ENCODE data around the gene MED7. TPM values are rescaled to one million over a fixed set of nuclear protein-coding genes. Genes with fewer than 3 reads are reported as not detected.

Gene MED7
- total and polyA plus RNA-seq, 2 of the 13 experiments (the other 11 are each of a cell fraction or from before 2014, with no cell fraction given): 9.2 to 9.4 TPM

- BruUV-seq (replicated peaks): no TSS peak
- Histone ChIP-seq H3K27ac (ENCODE audit: extremely low read length, insufficient read depth, low read length) (no peak overlapping the region), H4K20me1 (ENCODE audit: insufficient read depth, low read length) (no peaks in the 10 kb centered on the region), H3K9me3 (ENCODE audit: low read length) (no peaks in the 10 kb centered on the region), H3K79me2 (ENCODE audit: insufficient read depth, low read length) (no peaks in the 10 kb centered on the region), H3K27me3 (ENCODE audit: control insufficient read depth in 1 of 2, insufficient read depth in 2 of 2, low read length in 2 of 2) (peaks cover 2 to 9% of the 10 kb centered on the region in 2 experiments; a peak in 2 of 5 replicates), H3K9ac (ENCODE audit: insufficient read depth, low read depth, low read length) (no peak overlapping the region), H3K4me2 (ENCODE audit: low read depth, low read length) (no peak overlapping the region), H3K4me1 (ENCODE audit: insufficient read depth, low read length) (no peaks in the 10 kb centered on the region), H2AFZ (ENCODE audit: low read length) (no peak overlapping the region), H3K36me3 (replicated peaks in 1 of 2; ENCODE audit: control insufficient read depth in 1 of 2, insufficient read depth in 2 of 2, low read length in 2 of 2) (no peaks in the 10 kb centered on the region), H3K4me3 (replicated peaks in 1 of 3; ENCODE audit: insufficient read depth in 1 of 3, low read depth in 2 of 3, low read length in 3 of 3) (no peak overlapping the region)
- WGBS (ENCODE audit: low lambda C conversion rate): 36% methylated on average over 8 of the region's 8 CpGs
- no peak for ATAC-seq
- CTCF ChIA-PET (ENCODE audit: low intra/inter-chr PET ratio, low total read pairs): no interaction called here
- intact Hi-C loops (cut with micrococcal nuclease; ENCODE audit: unreplicated experiment): no loop called here
- FAIRE-seq: no peak
- no peak for DNase-seq (ENCODE audit: low spot score)
- in situ Hi-C loops (cut with HindIII; ENCODE audit: extremely low pct_ligation_motif_present, low pct_unique_long_range_greater_than_20kb): no loop called here
- POLR2A ChIA-PET: no interaction called here
- TF ChIP-seq RFXAP (CRISPR knock-in tag; IDR thresholded peaks at IDR 0.05; ENCODE audit: borderline replicate concordance): no peak
- TF ChIP-seq, protein P1, sequence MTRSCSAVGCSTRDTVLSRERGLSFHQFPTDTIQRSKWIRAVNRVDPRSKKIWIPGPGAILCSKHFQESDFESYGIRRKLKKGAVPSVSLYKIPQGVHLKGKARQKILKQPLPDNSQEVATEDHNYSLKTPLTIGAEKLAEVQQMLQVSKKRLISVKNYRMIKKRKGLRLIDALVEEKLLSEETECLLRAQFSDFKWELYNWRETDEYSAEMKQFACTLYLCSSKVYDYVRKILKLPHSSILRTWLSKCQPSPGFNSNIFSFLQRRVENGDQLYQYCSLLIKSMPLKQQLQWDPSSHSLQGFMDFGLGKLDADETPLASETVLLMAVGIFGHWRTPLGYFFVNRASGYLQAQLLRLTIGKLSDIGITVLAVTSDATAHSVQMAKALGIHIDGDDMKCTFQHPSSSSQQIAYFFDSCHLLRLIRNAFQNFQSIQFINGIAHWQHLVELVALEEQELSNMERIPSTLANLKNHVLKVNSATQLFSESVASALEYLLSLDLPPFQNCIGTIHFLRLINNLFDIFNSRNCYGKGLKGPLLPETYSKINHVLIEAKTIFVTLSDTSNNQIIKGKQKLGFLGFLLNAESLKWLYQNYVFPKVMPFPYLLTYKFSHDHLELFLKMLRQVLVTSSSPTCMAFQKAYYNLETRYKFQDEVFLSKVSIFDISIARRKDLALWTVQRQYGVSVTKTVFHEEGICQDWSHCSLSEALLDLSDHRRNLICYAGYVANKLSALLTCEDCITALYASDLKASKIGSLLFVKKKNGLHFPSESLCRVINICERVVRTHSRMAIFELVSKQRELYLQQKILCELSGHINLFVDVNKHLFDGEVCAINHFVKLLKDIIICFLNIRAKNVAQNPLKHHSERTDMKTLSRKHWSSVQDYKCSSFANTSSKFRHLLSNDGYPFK (CRISPR knock-in tag; IDR thresholded peaks at IDR 0.05; ENCODE audit: borderline replicate concordance): no peak
- TF ChIP-seq HBP1 (CRISPR knock-in tag; IDR thresholded peaks at IDR 0.05; ENCODE audit: low read depth): no peak
- no peak for TF ChIP-seq CHD4 (IDR thresholded peaks at IDR 0.05; ENCODE audit: borderline replicate concordance, low read length)
- TF ChIP-seq ZNF180 (CRISPR knock-in tag; IDR thresholded peaks at IDR 0.05; ENCODE audit: borderline replicate concordance, low read depth): no peak
- TF ChIP-seq ZBTB26 (CRISPR knock-in tag; IDR thresholded peaks at IDR 0.05; ENCODE audit: borderline replicate concordance): no peak
- no peak for TF ChIP-seq ZBTB38 (CRISPR knock-in tag; IDR thresholded peaks at IDR 0.05)
- no peak for TF ChIP-seq SAFB2 (CRISPR knock-in tag; IDR thresholded peaks at IDR 0.05; ENCODE audit: borderline replicate concordance, low read depth)
- no peak for TF ChIP-seq HES4 (CRISPR knock-in tag; IDR thresholded peaks at IDR 0.05; ENCODE audit: borderline replicate concordance)
- TF ChIP-seq ZFP36L2 (CRISPR knock-in tag; IDR thresholded peaks at IDR 0.05): no peak
- TF ChIP-seq SP2 (CRISPR knock-in tag; IDR thresholded peaks at IDR 0.05): no peak
- TF ChIP-seq ZNF644 (CRISPR knock-in tag; IDR thresholded peaks at IDR 0.05; ENCODE audit: low read depth): no peak
- TF ChIP-seq ZBTB21 (CRISPR knock-in tag; IDR thresholded peaks at IDR 0.05): no peak
- TF ChIP-seq ZNF292 (CRISPR knock-in tag; IDR thresholded peaks at IDR 0.05; ENCODE audit: borderline replicate concordance, low read depth): no peak
- TF ChIP-seq BORCS8-MEF2B (CRISPR knock-in tag; IDR thresholded peaks at IDR 0.05): no peak
- TF ChIP-seq ZFX (CRISPR knock-in tag; IDR thresholded peaks at IDR 0.05; ENCODE audit: low read depth): no peak
- TF ChIP-seq, protein P2, sequence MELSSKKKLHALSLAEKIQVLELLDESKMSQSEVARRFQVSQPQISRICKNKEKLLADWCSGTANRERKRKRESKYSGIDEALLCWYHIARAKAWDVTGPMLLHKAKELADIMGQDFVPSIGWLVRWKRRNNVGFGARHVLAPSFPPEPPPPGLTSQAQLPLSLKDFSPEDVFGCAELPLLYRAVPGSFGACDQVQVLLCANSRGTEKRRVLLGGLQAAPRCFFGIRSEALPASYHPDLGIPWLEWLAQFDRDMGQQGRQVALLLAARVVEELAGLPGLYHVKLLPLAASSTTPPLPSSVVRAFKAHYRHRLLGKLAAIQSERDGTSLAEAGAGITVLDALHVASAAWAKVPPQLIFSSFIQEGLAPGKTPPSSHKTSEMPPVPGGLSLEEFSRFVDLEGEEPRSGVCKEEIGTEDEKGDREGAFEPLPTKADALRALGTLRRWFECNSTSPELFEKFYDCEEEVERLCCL (CRISPR knock-in tag; IDR thresholded peaks at IDR 0.05; ENCODE audit: borderline replicate concordance): no peak
Measured at GRCh38 chr5:157184117-157184670, 41.5 kb upstream of the MED7 start.
